Measurements from ENCODE around the gene UTP11.

The UTP11 gene

GRCh38 chr1:38003261-38004250 is 9.0 kb upstream of the UTP11 start:
- DNase-seq = no peak

- DNase-seq = no peak
Observed at GRCh38 chr1:38004284-38005108, 8.0 kb upstream of the UTP11 start.

- DNase-seq = peak in 1 of 2 donors; percentile 32
Observed at GRCh38 chr1:38005195-38006007, 7.1 kb upstream of the UTP11 start, which contains the start of gene FHL3. FHL3 (minus strand) TSS chr1:38005514; CDS start chr1:37999412, 6,102 bp downstream.

- DNase-seq = no peak
Observed at GRCh38 chr1:38006008-38006828, 6.3 kb upstream of the UTP11 start.

GRCh38 chr1:38009088-38009840 is 3.3 kb upstream of the UTP11 start:
- DNase-seq = peak in 1 of 2 donors; percentile 29

GRCh38 chr1:38009841-38010180 is 2.7 kb upstream of the UTP11 start:
- no peak for DNase-seq

- DNase-seq = no peak
Observed at GRCh38 chr1:38013227-38013622, 691 bp downstream of the UTP11 start.

GRCh38 chr1:38014171-38014570 is 1.6 kb downstream of the UTP11 start:
- no peak for DNase-seq

DNA sequence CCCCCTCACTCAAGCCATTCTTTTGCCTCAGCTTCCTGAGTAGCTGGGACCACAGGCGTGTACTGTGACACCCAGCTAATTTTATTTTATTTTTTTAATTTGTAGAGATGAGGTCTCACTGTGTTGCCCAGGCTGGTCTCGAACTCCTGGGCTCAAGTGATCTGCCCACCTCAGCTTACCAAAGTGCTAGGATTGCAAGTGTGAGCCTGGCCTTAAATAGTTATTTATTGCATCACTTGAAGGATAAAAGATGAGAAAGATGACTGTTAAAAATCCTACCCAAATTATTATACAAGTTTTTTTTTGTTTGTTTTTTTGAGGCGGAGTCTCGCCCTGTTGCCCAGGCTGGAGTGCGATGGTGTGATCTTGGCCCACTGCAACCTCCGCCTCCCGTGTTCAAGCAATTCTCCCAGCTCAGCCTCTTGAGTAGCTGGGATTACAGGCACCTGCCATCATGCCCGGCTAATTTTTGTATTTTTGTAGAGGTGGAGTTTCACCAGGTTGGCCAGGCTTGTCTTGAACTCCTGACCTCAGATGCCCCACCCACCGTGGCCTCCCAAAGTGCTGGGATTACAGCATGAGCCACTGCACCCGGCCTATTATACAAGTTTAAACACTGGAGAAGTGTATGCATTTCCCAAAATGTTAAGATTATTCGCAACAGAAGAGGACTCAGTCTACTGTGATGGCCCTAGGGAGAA is 2.3 kb downstream of the UTP11 start:
- no peak for DNase-seq

DNA sequence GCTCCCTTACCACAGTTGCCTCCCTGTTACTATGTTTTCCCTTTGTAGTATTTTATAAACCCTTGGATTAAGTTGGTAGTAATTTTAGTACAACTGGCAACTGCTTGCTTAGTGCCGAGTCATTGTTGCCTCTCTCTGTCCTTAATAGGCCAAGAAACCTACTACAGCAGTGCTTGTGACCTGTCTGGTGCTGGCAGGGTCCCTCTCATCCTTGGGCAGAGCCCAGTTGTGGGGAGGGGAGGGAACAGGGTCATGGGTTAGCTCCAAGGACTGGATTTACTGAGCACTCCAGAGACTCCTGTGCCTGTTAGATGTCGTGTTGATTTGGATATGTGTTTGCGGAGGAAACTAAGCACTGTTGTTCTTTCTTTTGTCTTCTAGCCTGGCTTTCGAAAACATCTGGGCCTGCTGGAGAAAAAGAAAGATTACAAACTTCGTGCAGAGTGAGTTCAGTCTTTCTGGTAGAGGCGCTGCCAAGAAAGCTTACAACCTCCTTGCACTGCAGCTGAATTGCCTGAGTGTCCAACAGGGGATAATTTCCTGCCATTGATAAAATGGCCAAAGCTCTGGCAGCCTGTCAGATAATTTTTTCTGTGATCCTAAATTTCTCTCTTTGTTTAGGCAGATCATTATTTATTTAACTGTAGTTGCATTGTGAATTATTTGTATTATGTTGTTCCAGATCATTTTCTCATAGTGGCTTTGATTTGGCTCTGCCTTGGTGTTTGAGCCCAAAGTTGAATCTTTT is 3.6 kb downstream of the UTP11 start:
- DNase-seq = no peak

DNA sequence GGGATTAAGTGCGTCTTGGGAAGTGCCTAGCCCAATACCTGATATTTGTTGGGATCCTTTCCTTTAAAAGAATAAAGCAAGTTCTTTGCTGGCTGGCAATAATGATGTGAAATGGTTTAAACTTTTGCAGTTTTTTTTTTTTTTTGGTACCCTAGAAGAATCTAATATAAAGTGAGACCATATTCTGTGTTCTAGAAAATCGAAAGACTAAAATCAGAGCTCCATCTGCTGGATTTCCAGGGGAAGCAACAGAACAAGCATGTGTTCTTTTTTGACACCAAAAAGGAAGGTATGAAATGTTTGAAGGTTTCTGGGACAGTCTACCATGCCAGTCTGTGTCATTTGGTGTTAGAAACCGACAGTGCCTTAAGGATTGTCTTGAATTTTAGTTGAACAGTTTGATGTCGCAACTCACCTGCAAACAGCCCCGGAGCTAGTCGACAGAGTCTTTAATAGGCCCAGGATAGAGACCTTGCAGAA is 6.4 kb downstream of the UTP11 start:
- DNase-seq = peak in 1 of 2 donors; percentile 54

DNA sequence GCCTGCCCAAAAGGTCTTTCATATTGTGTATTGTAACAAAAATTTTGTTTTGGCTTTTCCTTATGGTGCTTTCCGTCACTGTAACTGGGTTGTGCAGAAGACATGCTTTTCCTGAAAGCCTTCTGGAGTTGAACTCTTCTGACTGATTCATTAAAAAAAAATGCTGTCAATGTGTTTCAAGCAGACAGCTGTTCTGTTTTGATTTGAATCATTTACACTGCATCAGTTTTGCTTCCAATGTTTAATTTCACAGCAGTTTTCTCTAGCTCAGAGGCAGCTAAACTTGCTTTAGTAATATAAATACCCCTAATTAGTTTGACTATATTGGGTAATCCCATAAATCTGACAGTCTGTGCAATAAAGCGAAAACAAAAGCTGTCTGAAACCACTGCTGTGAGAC is 7.9 kb downstream of the UTP11 start:
- no peak for DNase-seq

GRCh38 chr1:38021969-38022368 is 9.4 kb downstream of the UTP11 start:
- no peak for DNase-seq

DNA sequence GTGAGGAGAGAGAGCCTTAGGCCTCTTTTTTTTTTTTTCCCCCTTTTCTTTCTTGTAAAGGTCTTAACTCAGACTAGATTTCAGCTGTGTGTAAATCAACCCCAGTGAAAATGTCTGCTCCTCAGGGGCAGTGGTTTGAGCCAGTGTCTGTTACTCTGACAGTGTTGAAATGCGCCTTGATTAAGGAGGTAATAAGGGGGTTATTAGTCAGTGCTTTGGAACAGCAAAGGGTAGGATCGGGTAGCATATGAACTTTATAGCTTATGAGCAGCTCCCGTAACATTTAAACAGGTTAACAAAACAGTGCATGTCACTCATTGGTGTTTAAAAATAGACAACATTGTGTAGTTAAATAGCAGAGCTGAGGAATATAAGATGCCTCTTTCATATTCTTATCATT is 10.3 kb downstream of the UTP11 start:
- DNase-seq = no peak

GRCh38 chr1:38025233-38025632 is 12.7 kb downstream of the UTP11 start:
- DNase-seq = no peak

- no peak for DNase-seq
Observed at GRCh38 chr1:38025664-38026063, 13.1 kb downstream of the UTP11 start.

DNA sequence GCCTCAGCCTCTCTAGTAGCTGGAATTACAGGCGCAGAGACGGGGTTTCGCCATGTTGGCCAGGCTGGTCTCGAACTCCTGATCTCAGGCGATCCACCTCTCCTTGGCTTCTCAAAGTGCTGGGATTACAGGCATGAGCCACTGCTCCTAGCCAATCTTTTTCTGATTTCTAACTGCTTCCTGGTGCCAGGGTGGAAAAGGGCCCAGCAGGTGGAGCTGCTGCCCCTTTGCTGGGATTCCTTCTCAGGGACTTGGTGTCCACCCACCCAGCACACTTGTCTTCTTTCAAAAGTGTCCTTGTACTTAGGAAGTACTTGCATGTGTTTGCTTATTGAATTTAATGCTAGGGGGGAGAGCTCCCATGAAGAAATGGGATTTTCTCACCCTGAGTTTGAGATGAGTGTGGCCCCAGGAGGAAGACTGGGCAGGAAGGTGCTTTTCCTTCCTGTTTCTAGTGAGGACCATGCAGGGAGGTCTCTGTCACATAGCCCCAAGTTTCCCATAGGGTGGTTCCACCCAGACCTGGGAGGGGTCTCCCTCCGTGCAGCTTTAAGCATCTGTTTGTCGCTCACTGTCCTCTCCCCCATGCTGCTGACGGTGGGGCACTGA is 14.2 kb downstream of the UTP11 start:
- DNase-seq = peak; percentile 41 to 54

DNA sequence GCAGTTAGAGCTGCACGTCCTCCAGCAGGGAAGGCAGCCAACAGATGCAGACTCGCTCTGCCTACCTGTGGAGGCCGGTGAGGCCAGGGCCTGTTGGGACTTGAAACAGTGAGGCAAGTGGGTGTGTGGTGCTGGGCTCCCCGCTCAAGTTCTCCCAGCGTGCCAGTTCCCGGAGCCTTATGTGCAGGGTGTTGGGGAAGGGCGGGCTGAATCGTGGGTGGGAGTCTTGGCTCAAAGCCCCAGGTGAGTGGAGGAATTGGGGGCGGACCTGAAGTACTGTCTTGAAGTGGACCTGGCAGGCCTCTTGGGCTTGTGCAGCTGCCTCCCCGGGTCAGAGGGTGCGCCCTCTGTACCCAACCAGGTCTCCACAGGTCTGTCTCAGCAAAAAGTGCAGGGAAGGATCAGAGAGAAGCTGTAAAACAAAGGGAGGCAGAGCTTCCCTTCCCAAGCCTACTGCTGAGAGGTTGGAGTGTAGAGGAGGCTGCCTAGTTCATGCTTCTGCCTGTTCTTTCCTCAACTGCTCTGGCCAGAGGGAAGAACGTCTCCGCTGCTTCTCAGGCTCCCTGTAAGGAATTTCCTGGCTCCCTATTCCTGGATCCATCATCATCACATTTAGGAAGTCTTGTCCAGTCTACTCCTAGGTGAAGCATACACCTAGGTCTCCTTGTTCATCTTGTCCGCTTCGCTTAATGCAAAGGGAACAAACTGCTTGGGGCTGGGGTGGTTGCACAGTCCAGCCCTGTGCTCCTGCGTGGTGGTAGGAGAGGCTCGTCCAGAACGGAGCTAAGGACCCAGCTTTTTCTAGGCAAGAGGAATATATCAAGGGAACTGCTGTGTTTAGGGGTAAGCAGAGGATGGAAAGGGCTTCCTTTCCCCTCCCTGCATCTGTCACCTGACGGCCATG is 14.9 kb downstream of the UTP11 start:
- DNase-seq = no peak
